SK-N-SH (cell line): ENCODE data around the gene MAPK6.
"Not testable (repeated sequence)": the region's sequence is repeated elsewhere in the genome, so short reads cannot be mapped to it uniquely, and the experiment has no call there.

Source experiments
- CTCF ChIP-seq: fragments of 200-600 bp; sonication (generic); IDR thresholded peaks from 2 replicates; pipeline ENCODE4 v1.6.1; 2017; ENCODE audit warnings: antibody characterized with exemption, mild to moderate bottlenecking, moderate library complexity
- GABPA ChIP-seq: IDR thresholded peaks from 2 replicates; pipeline ENCODE4 v1.4.0; 2012; ENCODE audit warnings: low read depth, mild to moderate bottlenecking
- RAD21 ChIP-seq: IDR thresholded peaks from 2 replicates; pipeline ENCODE4 v1.6.1; 2012; ENCODE audit warnings: mild to moderate bottlenecking, low read length
- TAF1 ChIP-seq: IDR thresholded peaks from 2 replicates; pipeline ENCODE4 v1.6.1; 2012; ENCODE audit warnings: low read depth, mild to moderate bottlenecking, low read length, moderate library complexity, borderline replicate concordance

- peak; percentile 20; the same call in 1 of the 2 replicates for TF ChIP-seq CTCF
- TF ChIP-seq TAF1, GABPA, RAD21: not testable (repeated sequence)
These were observed 26.8 kb downstream of the MAPK6 start for GRCh38 chr15:52045795-52046298.
